Fibroblast of gingiva (primary cell): ENCODE results near the gene PFKP.
A peak's percentile ranks its signal among the peaks of the same experiment; 100 is the strongest.
"Not testable (repeated sequence)": the region's sequence is repeated elsewhere in the genome, so short reads cannot be mapped to it uniquely, and the experiment has no call there.

Experiments
- DNase-seq: peaks from one replicate; pipeline ENCODE4 v3.0.0-alpha.2; 2011; ENCODE audit warnings: low read depth

PFKP gene

DNA sequence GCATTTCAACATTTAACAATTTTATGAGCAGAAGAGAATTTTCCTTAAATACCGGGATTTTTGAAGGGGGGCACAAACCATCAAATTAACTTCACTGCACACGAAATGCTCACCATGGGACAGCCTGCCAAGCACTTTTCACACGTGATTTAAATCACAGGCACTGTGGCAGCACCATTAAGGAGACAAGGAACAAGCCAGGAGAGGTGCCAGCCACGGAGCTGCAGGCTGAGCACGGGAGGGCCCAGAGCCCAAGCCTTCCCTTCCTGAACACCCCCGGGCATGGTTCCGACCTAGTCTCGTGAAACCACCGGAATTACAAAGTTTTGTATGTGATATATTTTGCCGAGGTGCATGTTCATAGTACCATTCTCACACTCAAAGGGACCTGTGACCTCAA is 91.8 kb downstream of the PFKP start:
- no peak for DNase-seq

DNA sequence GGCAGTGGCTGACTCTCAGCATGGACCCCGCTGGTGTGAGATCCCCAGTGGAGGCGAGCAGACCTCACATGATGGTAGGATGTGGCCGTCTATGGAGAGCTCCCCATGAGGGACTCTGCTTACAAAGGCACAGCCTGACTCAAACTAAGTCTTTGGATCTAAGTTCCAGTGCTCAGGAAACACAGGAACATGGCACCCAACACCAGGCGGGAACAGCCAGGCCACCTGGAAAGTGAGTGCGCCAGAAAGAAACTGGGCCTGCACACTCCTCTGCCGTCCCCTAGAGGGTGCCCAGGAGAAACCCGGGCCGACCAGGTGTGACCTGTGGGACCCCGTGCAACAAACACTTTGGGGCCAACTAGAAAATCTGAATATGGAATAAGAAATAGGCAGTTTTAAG is 95.2 kb downstream of the PFKP start:
- no peak for DNase-seq

- no peak for DNase-seq
These were observed 96.5 kb downstream of the PFKP start for GRCh38 chr10:3163879-3164278.

- no peak for DNase-seq
These were observed 97.8 kb downstream of the PFKP start for GRCh38 chr10:3165196-3165595.

GRCh38 chr10:3166496-3167290 is 99.3 kb downstream of the PFKP start:
- no peak for DNase-seq

DNA sequence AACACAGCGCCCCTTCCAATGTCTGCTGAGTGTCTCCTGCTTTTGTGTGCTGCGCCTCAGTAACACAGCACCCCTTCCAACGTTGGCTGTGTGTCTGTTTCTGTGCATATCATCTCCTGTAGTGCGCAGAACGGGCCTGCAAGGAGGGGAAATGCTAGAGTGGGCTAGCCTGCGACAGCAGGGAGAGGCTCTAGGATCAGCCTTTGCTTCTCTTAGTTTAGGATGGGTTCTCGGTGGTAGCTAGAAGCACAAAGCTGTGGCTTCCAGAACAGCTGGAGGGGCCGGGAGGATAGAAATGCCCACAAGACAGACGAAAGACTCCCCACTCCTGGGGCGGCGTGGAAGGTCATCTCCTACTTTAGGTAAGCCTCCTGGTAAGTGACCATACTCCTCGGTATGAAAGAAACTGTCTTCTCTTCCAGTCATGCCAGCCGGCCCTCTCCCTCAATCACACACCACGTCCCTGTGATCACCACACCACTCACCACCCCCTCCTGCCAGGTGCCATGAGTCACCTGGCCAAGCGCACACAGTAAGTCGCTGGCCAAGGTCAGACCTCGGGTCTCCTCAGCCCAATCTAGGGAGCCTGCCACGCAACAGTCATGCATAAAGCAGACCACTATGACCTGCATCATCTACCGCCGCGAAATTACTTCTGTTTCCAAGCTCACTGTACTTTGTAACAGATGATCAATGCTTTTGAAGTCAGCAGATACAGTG is 100.4 kb downstream of the PFKP start:
- no peak for DNase-seq

GRCh38 chr10:3169271-3169670 is 101.9 kb downstream of the PFKP start:
- no peak for DNase-seq

DNA sequence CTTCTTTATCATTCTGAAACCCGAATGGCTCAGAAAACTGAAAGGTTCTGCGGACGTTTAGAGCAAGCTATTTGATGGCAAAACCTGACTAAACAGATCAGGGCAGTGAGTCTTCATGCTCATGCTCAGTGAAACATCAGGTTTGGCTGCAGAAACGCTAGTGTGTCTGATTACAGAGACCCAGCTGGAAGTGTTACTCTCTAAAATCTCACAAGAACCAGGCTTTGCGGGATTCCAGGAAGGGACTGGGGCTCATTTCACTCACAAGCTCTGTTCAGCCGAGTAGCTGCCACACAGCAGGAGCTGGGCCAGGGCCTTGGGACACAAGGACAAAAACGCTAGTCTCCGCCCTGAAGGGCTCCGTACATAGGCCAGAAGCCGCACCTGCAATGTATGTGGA is 102.3 kb downstream of the PFKP start:
- no peak for DNase-seq

GRCh38 chr10:3171488-3171887 is 104.1 kb downstream of the PFKP start:
- DNase-seq, result not testable (repeated sequence)

- peak; percentile 59 for DNase-seq
These were observed 104.7 kb downstream of the PFKP start for GRCh38 chr10:3172081-3172445.

DNA sequence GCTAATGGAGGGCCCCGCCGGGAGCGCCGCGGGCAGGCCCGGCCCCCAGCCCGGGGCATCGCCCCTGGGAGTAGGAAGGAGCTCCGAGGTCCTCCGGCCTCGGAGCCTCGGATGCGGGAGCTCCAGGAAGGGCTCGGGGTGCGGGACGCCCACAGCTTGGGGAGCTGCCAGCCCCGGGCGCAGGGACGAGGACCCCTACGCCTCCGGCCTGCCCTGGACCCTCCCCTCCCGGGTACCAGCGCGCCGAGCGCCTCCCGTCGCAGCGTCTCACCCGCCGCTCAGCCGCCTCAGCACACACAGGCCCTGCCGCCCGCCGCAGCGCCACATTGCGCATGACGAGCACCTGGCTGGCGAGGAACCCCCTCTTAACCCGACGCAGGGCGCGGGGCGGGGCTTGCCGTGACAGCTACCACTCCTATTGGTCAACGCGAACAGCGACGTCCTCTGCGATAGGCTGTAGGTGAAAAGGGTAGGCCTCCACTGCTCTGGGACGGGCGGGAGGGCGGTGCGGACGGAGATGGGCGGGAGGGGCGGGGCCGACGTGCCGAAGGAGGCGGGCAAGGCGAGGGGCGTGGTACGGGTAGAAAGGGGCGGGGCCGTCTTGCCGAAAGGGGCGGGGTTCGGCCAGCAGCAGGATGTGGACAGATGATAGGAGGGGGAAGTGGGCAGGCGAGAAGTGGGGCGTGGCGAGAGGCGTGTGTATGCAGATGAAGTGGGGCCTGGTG is 105.3 kb downstream of the PFKP start, which contains the start of gene PITRM1:
Gene PITRM1 (minus strand): TSS at position 337 of the 725 bp plus-strand sequence. CDS start 10 bp downstream, at position 327.
- peak; percentile 100 for DNase-seq

- no peak for DNase-seq
These were observed 106.0 kb downstream of the PFKP start for GRCh38 chr10:3173171-3173878.

- no peak for DNase-seq
These were observed 110.7 kb downstream of the PFKP start for GRCh38 chr10:3178042-3178441.

- DNase-seq, result no peak
These were observed 111.8 kb downstream of the PFKP start for GRCh38 chr10:3179174-3179573.

DNA sequence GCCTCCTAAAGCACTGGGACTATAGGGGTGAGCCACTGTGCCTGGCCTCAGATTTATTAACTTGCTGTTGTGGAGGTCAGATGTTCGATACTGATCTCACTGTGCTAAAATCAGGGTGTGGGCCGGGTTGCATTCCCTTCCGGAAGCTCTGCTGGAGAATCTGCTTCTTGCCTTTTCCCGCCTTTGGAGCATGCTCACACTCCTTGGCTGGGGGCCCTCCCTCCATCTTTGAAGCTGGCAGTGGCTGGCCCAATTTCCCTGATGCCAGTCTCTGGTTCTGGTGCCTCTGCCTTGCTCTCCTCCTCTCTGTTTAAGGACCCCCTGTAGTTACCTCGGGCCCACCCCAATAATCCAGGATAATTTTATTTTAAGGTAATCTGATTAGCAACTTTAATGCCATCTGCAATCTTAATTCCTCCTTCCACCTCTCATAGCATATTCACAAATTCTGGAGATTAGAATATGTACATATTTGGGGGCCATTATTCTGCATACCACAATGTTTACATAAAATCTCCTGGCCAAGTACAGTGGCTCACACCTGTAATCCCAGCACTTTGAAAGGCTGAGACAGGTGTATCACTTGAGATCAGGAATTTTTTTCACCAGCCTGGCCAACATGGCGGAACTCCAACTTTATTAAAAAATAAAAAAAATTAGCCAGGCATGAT is 113.1 kb downstream of the PFKP start:
- DNase-seq, result no peak

DNA sequence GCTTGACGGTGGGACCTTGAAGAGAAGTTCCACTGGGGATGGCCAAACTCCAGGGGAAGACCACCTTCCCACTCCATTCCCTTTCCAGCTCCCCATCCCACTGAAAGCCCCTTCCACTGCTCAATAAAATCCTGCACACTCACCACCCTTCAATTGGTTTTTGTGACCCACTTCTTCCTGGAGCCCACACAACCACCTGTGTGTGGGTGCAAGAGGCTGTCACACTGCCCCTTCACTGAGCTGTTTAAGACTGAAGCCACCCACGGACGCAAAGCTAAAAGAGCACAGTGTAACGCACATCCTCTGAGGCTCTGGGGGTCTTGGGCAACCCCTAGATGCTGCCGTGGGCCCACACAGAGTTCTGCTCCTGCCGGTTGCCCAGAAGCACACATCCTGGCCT is 118.0 kb downstream of the PFKP start:
- DNase-seq, result no peak

- DNase-seq, result no peak
These were observed 119.0 kb downstream of the PFKP start for GRCh38 chr10:3186368-3186767.
